GM13977 (cell line): ENCODE results near the gene PPM1J.

ENCODE experiments used
- DNase-seq: peaks from one replicate; pipeline ENCODE4 v3.0.0; 2012; ENCODE audit warnings: low spot score
- in situ Hi-C: fragments of 300-500 bp; cut with MboI; formaldehyde crosslinking; loops from one replicate; pipeline ENCODE4 v1.12.0; 2022; ENCODE audit warnings: low sequenced_read_pairs, low pct_unique_long_range_greater_than_20kb, mixed read lengths, inconsistent platforms; ENCODE audit not compliant: unreplicated experiment
- TF ChIP-seq, protein P1 (sequence below): IDR thresholded peaks from 2 replicates; pipeline ENCODE4 v1.5.1; 2012; ENCODE audit warnings: mild to moderate bottlenecking, control low read depth; ENCODE audit not compliant: insufficient read depth; ENCODE audit errors: extremely low read depth, missing control alignments

PPM1J gene

DNA sequence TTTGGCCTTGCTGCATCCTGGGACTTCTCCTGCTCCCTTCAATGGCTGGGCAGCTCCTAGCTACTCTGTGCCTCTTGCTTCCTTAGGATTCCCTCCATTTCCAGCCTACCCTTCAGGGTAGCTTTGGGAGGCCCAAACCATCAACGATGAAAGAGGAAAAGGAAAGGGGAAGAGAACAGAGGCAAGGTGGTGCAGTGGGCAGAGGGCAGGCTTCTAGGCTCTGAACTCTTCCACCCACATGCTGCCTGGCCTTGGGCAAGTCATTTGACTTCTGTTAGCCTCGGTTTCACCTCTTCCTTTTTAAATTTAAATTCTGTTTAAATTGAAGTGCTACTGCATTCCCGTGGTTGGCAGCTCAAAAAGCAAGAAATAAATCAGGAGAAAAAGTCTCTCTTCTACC lies 5.7 kb upstream of the PPM1J start:
- in situ Hi-C loops, result no loop called here
- TF ChIP-seq, protein P1, sequence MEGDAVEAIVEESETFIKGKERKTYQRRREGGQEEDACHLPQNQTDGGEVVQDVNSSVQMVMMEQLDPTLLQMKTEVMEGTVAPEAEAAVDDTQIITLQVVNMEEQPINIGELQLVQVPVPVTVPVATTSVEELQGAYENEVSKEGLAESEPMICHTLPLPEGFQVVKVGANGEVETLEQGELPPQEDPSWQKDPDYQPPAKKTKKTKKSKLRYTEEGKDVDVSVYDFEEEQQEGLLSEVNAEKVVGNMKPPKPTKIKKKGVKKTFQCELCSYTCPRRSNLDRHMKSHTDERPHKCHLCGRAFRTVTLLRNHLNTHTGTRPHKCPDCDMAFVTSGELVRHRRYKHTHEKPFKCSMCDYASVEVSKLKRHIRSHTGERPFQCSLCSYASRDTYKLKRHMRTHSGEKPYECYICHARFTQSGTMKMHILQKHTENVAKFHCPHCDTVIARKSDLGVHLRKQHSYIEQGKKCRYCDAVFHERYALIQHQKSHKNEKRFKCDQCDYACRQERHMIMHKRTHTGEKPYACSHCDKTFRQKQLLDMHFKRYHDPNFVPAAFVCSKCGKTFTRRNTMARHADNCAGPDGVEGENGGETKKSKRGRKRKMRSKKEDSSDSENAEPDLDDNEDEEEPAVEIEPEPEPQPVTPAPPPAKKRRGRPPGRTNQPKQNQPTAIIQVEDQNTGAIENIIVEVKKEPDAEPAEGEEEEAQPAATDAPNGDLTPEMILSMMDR, result no peak
- no peak for DNase-seq

DNA sequence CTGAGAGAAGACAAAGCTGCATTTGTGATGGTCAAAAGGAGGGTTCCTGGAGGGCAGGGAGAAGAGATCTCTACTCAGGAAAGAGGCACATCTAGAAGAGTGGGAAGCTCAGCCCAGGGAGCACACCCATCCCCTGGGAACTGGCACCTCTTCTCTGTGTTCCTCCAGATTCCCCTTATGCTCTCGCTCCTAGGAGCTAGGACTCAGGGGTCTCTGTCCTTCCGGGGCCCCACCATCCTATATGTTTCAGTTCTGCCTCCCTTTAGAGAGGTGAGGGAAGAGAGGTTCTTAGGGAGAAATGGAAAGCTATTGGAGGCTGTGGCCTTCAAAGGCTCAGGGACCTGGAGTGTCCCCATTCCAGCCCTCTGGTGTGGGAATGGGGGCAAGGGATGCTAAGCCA lies 4.6 kb upstream of the PPM1J start:
- in situ Hi-C loops, result no loop called here
- TF ChIP-seq, protein P1, result no peak
- DNase-seq, result no peak

DNA sequence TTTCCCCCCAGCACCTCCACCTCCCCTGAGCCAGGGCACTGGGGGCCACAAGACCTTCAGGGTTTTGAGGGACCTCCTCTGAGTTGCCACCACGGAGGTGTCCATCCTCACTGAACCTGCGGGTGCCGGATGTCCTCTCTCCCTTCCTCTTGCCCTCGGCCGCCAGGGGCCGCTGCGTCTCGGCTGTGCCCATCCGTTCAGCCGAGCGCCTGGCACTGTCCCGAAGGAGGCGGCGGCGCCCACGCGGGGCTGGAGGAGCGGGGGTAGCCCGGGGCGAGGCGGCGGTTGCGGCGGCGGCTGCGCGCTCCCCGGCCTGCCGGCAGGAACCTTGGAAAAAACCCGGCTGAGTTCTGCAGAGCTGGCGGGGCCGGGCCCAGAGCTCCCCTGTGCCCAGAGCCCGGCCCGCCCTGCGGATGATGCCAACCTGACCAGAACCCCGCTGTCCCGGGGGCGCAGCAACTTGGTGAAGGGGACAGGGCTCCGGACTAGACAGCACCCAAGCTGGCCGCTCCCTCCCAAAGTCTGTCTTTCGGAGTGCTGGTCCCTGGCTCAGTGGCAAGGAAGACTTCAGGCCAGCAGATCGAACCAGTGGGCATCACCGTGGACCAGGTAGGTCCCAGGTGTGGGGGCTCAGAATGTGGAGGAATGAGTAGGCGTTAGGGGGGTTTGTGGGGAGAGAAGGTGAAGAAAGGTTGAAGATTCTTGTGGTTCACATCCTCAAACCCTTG lies 3.7 kb upstream of the PPM1J start:
- DNase-seq, result peak; percentile 82
- in situ Hi-C loops, result no loop called here
- TF ChIP-seq, protein P1, result peak; percentile 80

DNA sequence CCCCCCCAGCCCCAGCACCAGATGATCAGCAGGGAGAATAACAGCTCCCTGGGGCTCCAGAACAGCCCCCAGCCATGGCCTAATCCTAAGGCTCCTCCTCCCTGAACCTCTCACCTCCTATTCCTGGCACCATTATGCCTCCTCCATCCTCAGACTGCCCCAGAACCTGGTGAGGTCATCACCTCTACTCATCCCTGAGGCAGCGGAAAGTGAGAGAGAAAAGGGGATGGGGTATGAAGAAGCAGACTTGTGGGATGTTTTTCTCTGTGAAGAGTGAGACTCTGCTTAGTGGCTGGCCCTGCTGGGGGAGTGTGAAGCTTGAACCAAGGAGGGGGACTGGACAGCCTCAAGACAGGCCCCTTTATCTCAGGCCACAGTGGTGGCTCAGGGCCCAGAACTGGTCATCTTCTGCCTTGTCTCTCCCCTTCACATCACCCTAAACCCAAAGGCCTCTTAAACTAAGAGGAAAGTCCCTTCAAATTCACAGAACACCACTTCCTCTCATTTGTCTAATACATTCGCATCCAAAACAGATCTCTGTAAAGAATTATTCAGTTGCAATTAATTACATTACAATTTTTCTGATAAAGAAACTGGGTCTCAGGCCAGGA lies 2.2 kb upstream of the PPM1J start:
- in situ Hi-C loops, result no loop called here
- DNase-seq, result no peak
- TF ChIP-seq, protein P1, result no peak

DNA sequence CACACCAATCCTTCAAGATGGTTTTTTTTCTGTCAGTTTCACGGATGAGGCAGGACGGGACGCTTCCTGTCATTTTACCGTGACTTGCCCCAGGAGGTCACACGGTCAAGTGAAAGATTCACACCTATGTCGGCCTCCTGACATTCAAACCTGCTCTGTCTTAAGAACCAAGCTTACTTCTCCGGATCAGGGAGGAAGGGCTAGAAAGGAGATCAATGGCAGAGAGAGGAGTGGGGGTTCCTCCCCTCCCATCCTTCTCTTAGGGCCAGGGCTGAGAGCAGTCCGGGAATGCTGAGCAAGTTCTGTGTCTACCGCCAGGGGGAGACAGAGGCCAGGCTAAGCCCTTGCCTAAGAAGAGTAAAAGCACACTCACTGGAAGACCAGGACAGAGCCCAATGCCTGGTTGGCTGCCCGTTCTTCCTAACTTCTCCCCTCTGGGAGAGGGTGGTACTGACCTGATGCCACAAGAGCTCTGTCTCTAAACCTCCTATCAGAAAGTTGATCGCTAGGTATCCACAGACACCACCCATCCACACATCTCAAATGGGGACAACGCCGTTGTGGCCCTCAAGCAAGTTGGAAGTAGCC lies 1.1 kb upstream of the PPM1J start:
- in situ Hi-C loops, result no loop called here
- TF ChIP-seq, protein P1, result peak; percentile 93
- DNase-seq, result peak; percentile 83

DNA sequence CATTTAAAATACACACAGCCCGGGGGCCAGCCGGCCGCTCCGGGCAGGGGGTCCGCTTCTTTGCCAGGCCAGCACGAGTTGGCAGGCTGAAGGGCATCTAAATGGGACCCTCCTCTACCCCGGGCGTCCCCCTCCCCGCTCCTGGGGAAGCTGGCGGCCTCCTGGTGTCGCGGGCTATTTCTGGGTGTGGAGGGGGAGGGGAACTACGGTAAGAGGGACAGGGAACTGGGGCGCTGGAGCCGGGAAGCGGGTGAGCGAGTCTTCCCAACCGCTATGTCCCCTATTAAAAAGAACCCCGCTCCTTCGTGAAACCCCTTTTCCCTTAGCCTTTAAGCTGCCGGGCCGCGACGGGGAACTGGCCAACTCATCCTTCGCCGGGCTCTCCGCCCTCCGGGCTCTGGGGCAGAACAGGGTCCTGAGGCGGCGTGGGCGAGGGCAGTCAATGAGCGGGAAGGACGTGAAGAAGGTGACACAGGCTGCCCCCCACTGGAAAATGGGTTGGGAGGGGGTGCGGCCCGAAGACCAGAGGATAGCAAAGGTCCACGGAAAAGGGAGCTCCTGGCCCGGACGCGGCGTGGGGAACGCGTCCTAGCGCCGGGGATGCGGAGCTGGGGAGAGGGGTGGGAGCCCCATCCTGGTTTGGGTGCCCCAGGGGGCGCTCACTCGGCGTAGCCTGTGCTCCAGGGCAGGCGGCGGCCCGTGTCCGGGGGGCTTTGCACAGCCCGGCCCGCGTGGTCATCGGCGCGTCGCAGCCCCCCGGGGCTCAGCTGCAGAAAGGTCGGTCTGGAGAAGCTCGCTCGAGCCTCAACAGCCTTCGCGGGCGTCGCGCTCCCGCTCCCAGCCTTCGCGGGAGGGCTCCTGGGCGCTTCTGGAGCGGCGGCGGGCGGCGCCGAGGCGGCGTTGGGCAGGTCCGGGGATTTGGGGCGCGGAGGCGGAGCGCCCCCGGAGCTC lies 544 bp downstream of the PPM1J start:
- in situ Hi-C loops, result no loop called here
- no peak for DNase-seq
- TF ChIP-seq, protein P1, result no peak
